HepG2 (cell line): ENCODE measurements around the gene KANSL1L. TPM values are rescaled to one million over a fixed set of nuclear protein-coding genes. Genes with fewer than 3 reads are reported as not detected.

Source experiments
- ARNT2 ChIP-seq: sonication (generic); formaldehyde crosslinking; IDR thresholded peaks from 2 replicates; pipeline ENCODE4 v1.8.0; 2022; ENCODE audit warnings: mild to moderate bottlenecking, low read depth, missing genetic modification reagents, moderate library complexity
- PHF21A ChIP-seq: sonication (generic); formaldehyde crosslinking; IDR thresholded peaks from 2 replicates; pipeline ENCODE4 v1.5.0; 2020; ENCODE audit warnings: mild to moderate bottlenecking, missing genetic modification reagents
- PHF8 ChIP-seq: sonication (generic); formaldehyde crosslinking; IDR thresholded peaks from 2 replicates; pipeline ENCODE4 v1.5.0; 2020; ENCODE audit warnings: missing genetic modification reagents
- RFX1 ChIP-seq: fragments of 450-650 bp; IDR thresholded peaks from 2 replicates; pipeline ENCODE4 v1.6.1; 2017
- SCMH1 ChIP-seq: sonication (generic); formaldehyde crosslinking; IDR thresholded peaks from 2 replicates; pipeline ENCODE4 v1.9.0; 2021; ENCODE audit warnings: missing genetic modification reagents, mild to moderate bottlenecking, borderline replicate concordance
- TRIM24 ChIP-seq: sonication (generic); formaldehyde crosslinking; IDR thresholded peaks from 2 replicates; pipeline ENCODE4 v1.8.0; 2022; ENCODE audit warnings: mild to moderate bottlenecking, missing genetic modification reagents
- ZNF33A ChIP-seq: sonication (generic); formaldehyde crosslinking; IDR thresholded peaks from 2 replicates; pipeline ENCODE4 v1.5.1; 2020; ENCODE audit warnings: missing genetic modification reagents, mild to moderate bottlenecking, moderate library complexity, borderline replicate concordance
- ZNF564 ChIP-seq: sonication (generic); formaldehyde crosslinking; IDR thresholded peaks from 2 replicates; pipeline ENCODE4 v1.8.1; 2023; ENCODE audit warnings: mild to moderate bottlenecking, missing genetic modification reagents
- ZNF777 ChIP-seq: sonication (generic); formaldehyde crosslinking; IDR thresholded peaks from 2 replicates; pipeline ENCODE4 v1.4.0; 2020; ENCODE audit warnings: missing genetic modification reagents
- polyA plus RNA-seq, 8 experiments: library from polyadenylated mRNA; depleted of rRNA in 3 of 8; stranded (reverse) in 7 of 8; unstranded in 1 of 8; fragments of >200 nt; fragmentation: Illumina TruSeq in 4 of 8; extraction: Trizol in 4 of 8; gene quantifications; 2 replicates each; pipeline versions ENCODE4 v1.2.1 to v1.2.3, GENCODE V29; 2011 to 2016; ENCODE audit warnings: low read depth in 4 of 8, missing spikeins in 1 of 8, mixed read lengths in 1 of 8; ENCODE audit not compliant: insufficient read depth in 1 of 8
- total RNA-seq, 5 experiments: library from RNA; depleted of rRNA; stranded (reverse); fragments of >200 nt; fragmentation: Illumina TruSeq; extraction: Trizol; gene quantifications; 2 replicates each; pipeline ENCODE4 v1.2.3, GENCODE V29; 2016; ENCODE audit warnings: low read depth in 1 of 5
- TF ChIP-seq, protein P1 (sequence below): sonication (generic); formaldehyde crosslinking; conservative IDR thresholded peaks from 2 replicates; pipeline ENCODE4 v1.4.0; 2020; ENCODE audit warnings: missing genetic modification reagents
- TF ChIP-seq, protein P2 (sequence below): sonication (generic); formaldehyde crosslinking; IDR thresholded peaks from 2 replicates; pipeline ENCODE4 v1.4.0; 2020; ENCODE audit warnings: missing genetic modification reagents, borderline replicate concordance
- TF ChIP-seq, protein P3 (sequence below): sonication (generic); formaldehyde crosslinking; conservative IDR thresholded peaks from 2 replicates; pipeline ENCODE4 v1.4.0; 2020; ENCODE audit warnings: missing genetic modification reagents
- TF ChIP-seq, protein P4 (sequence below): sonication (generic); formaldehyde crosslinking; IDR thresholded peaks from 2 replicates; pipeline ENCODE4 v1.5.0; 2020; ENCODE audit warnings: mild to moderate bottlenecking, missing genetic modification reagents, borderline replicate concordance

Gene KANSL1L
- total and polyA plus RNA-seq, 2 of the 13 experiments (the other 11 are each of a cell fraction or from before 2014, with no cell fraction given), result 5.4 to 10.3 TPM

DNA sequence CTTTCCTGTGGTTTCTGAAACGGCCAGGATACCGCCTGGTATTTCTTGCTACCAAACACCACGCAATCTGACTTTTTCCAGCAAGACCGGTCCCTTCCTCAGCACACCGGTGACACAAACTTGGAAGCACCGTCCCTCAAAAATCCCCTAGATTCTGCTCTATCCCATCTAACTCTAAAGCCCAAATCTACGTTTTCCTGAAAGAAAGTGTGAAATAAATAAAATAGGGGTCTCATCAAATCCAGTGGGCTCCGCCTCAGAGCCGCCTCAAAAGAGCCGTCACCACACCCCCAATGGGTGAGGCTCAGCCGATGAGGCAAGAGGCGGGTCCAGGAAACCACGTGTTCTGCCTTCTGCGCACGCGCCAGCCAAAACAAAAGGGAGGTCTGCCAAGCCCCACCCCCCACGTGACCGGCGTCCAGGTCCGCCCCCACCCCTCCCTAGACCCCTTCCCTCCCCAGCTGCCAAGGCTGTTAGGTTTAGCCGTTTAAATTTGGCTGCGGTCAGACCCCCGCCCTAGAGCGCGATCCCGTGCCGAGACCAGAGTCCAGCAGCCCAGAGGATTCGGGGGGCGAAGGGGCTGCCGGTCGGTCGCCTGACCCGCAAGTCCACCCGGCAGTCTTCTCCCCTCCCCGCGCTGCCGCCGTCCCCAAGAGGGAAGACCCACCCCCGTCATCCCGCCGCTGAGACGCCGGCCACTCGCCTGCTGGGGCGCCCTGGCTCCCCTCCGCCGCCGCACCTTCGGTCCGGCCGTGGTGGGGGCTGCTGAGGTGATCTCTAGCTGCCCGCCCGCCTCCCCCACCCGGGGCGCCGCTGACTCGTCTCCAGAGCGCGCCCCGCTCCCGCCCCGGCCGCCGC lies 534 bp downstream of the KANSL1L start (continued):
- TF ChIP-seq, protein P1, sequence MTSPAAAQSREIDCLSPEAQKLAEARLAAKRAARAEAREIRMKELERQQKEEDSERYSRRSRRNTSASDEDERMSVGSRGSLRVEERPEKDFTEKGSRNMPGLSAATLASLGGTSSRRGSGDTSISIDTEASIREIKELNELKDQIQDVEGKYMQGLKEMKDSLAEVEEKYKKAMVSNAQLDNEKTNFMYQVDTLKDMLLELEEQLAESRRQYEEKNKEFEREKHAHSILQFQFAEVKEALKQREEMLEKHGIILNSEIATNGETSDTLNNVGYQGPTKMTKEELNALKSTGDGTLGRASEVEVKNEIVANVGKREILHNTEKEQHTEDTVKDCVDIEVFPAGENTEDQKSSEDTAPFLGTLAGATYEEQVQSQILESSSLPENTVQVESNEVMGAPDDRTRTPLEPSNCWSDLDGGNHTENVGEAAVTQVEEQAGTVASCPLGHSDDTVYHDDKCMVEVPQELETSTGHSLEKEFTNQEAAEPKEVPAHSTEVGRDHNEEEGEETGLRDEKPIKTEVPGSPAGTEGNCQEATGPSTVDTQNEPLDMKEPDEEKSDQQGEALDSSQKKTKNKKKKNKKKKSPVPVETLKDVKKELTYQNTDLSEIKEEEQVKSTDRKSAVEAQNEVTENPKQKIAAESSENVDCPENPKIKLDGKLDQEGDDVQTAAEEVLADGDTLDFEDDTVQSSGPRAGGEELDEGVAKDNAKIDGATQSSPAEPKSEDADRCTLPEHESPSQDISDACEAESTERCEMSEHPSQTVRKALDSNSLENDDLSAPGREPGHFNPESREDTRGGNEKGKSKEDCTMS (CRISPR knock-in tag), result no peak
- TF ChIP-seq ZNF33A (0 out of 2 replicates have a peak, but pooled peaks have one; percentile 6), ZNF564 (CRISPR knock-in tag) (peak; percentile 21; the same call in 1 of the 2 replicates), PHF21A (peak; percentile 50; the same call in 1 of the 2 replicates), ZNF777 (CRISPR knock-in tag) (no peak), ARNT2 (CRISPR knock-in tag) (peak; percentile 85; the same call in 1 of the 2 replicates), PHF8 (peak; percentile 66), SCMH1 (CRISPR knock-in tag) (no peak), TRIM24 (CRISPR knock-in tag) (no peak), RFX1 (no peak)
- TF ChIP-seq, protein P2, sequence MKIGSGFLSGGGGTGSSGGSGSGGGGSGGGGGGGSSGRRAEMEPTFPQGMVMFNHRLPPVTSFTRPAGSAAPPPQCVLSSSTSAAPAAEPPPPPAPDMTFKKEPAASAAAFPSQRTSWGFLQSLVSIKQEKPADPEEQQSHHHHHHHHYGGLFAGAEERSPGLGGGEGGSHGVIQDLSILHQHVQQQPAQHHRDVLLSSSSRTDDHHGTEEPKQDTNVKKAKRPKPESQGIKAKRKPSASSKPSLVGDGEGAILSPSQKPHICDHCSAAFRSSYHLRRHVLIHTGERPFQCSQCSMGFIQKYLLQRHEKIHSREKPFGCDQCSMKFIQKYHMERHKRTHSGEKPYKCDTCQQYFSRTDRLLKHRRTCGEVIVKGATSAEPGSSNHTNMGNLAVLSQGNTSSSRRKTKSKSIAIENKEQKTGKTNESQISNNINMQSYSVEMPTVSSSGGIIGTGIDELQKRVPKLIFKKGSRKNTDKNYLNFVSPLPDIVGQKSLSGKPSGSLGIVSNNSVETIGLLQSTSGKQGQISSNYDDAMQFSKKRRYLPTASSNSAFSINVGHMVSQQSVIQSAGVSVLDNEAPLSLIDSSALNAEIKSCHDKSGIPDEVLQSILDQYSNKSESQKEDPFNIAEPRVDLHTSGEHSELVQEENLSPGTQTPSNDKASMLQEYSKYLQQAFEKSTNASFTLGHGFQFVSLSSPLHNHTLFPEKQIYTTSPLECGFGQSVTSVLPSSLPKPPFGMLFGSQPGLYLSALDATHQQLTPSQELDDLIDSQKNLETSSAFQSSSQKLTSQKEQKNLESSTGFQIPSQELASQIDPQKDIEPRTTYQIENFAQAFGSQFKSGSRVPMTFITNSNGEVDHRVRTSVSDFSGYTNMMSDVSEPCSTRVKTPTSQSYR (CRISPR knock-in tag), result no peak; the same call in 1 of the 2 replicates
- TF ChIP-seq, protein P3, sequence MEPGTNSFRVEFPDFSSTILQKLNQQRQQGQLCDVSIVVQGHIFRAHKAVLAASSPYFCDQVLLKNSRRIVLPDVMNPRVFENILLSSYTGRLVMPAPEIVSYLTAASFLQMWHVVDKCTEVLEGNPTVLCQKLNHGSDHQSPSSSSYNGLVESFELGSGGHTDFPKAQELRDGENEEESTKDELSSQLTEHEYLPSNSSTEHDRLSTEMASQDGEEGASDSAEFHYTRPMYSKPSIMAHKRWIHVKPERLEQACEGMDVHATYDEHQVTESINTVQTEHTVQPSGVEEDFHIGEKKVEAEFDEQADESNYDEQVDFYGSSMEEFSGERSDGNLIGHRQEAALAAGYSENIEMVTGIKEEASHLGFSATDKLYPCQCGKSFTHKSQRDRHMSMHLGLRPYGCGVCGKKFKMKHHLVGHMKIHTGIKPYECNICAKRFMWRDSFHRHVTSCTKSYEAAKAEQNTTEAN (CRISPR knock-in tag), result no peak
- TF ChIP-seq, protein P4, sequence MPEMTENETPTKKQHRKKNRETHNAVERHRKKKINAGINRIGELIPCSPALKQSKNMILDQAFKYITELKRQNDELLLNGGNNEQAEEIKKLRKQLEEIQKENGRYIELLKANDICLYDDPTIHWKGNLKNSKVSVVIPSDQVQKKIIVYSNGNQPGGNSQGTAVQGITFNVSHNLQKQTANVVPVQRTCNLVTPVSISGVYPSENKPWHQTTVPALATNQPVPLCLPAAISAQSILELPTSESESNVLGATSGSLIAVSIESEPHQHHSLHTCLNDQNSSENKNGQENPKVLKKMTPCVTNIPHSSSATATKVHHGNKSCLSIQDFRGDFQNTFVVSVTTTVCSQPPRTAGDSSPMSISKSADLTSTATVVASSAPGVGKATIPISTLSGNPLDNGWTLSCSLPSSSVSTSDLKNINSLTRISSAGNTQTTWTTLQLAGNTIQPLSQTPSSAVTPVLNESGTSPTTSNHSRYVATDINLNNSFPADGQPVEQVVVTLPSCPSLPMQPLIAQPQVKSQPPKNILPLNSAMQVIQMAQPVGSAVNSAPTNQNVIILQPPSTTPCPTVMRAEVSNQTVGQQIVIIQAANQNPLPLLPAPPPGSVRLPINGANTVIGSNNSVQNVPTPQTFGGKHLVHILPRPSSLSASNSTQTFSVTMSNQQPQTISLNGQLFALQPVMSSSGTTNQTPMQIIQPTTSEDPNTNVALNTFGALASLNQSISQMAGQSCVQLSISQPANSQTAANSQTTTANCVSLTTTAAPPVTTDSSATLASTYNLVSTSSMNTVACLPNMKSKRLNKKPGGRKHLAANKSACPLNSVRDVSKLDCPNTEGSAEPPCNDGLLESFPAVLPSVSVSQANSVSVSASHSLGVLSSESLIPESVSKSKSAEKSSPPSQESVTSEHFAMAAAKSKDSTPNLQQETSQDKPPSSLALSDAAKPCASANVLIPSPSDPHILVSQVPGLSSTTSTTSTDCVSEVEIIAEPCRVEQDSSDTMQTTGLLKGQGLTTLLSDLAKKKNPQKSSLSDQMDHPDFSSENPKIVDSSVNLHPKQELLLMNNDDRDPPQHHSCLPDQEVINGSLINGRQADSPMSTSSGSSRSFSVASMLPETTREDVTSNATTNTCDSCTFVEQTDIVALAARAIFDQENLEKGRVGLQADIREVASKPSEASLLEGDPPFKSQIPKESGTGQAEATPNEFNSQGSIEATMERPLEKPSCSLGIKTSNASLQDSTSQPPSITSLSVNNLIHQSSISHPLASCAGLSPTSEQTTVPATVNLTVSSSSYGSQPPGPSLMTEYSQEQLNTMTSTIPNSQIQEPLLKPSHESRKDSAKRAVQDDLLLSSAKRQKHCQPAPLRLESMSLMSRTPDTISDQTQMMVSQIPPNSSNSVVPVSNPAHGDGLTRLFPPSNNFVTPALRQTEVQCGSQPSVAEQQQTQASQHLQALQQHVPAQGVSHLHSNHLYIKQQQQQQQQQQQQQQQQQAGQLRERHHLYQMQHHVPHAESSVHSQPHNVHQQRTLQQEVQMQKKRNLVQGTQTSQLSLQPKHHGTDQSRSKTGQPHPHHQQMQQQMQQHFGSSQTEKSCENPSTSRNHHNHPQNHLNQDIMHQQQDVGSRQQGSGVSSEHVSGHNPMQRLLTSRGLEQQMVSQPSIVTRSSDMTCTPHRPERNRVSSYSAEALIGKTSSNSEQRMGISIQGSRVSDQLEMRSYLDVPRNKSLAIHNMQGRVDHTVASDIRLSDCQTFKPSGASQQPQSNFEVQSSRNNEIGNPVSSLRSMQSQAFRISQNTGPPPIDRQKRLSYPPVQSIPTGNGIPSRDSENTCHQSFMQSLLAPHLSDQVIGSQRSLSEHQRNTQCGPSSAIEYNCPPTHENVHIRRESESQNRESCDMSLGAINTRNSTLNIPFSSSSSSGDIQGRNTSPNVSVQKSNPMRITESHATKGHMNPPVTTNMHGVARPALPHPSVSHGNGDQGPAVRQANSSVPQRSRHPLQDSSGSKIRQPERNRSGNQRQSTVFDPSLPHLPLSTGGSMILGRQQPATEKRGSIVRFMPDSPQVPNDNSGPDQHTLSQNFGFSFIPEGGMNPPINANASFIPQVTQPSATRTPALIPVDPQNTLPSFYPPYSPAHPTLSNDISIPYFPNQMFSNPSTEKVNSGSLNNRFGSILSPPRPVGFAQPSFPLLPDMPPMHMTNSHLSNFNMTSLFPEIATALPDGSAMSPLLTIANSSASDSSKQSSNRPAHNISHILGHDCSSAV (CRISPR knock-in tag), result no peak
